Esophagus muscularis mucosa (tissue), 4 donors: ENCODE measurements around the gene TBC1D13.

Experiments
- EP300 ChIP-seq: sonication (generic); formaldehyde crosslinking; IDR thresholded peaks from one replicate; pipeline ENCODE4 v1.6.1; 2017; ENCODE audit warnings: antibody characterized with exemption
- POLR2A ChIP-seq: fragments of 450-650 bp; IDR thresholded peaks from one replicate; pipeline ENCODE4 v1.6.1; 2017; ENCODE audit warnings: antibody characterized with exemption, moderate library complexity, mild to moderate bottlenecking, low read depth
- TF ChIP-seq, protein P1 (sequence below), 3 experiments: fragments of 200-600 bp in 2 of 3; fragments of 450-650 bp in 1 of 3; sonication (generic) in 2 of 3; IDR thresholded peaks; one replicate each; pipeline ENCODE4 v1.5.1; 2017 to 2019; ENCODE audit warnings: antibody characterized with exemption in 3 of 3, mild to moderate bottlenecking in 2 of 3, moderate library complexity in 1 of 3

GRCh38 chr9:128820665-128821583 is 33.9 kb downstream of the TBC1D13 start:
- TF ChIP-seq, protein P1, sequence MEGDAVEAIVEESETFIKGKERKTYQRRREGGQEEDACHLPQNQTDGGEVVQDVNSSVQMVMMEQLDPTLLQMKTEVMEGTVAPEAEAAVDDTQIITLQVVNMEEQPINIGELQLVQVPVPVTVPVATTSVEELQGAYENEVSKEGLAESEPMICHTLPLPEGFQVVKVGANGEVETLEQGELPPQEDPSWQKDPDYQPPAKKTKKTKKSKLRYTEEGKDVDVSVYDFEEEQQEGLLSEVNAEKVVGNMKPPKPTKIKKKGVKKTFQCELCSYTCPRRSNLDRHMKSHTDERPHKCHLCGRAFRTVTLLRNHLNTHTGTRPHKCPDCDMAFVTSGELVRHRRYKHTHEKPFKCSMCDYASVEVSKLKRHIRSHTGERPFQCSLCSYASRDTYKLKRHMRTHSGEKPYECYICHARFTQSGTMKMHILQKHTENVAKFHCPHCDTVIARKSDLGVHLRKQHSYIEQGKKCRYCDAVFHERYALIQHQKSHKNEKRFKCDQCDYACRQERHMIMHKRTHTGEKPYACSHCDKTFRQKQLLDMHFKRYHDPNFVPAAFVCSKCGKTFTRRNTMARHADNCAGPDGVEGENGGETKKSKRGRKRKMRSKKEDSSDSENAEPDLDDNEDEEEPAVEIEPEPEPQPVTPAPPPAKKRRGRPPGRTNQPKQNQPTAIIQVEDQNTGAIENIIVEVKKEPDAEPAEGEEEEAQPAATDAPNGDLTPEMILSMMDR (IDR thresholded peaks at IDR 0.05) = no peak
- TF ChIP-seq POLR2A (no peak), EP300 (no peak)
